Stromal cell of bone marrow (primary cell): ENCODE measurements around the gene KIAA1549.

Experiments
- DNase-seq: peaks from one replicate; pipeline ENCODE4 v3.0.0-alpha.2; 2012; ENCODE audit warnings: low read depth

The KIAA1549 gene

DNA sequence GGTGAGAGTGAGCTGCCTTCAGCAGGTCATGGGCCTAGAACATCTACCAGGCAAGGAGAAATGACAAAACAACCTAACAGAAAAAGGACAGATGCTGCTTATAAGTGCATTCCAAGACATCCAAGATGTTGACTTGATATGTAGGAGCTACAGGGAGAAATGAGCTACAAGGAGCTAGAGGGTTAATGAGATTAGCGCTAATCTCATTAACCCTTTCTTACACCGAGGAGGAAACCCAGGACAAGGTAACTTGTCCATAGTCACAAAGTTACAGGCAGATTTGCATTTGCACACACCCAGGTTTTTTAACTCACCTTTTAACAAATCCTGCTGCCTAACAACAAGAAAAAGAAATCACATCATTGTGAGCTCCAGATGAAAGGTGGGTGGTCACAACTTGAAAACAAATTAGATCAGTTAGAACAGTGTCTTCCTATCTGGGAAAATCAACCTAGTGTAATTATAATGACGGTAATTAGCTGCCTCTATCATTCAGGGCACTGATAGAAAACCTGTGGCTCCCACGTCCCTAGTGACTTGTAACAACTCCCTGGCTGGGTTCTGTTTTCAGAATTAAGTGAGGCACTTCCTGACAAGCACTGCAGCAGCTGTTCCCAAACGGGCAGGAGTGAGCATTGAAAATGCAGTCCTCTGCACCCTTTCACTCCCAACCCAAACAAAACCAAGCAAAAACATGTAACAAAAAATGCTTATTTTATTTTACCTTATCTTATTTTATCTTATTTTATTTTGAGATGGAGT is 5.7 kb downstream of the KIAA1549 start:
- no peak for DNase-seq

DNA sequence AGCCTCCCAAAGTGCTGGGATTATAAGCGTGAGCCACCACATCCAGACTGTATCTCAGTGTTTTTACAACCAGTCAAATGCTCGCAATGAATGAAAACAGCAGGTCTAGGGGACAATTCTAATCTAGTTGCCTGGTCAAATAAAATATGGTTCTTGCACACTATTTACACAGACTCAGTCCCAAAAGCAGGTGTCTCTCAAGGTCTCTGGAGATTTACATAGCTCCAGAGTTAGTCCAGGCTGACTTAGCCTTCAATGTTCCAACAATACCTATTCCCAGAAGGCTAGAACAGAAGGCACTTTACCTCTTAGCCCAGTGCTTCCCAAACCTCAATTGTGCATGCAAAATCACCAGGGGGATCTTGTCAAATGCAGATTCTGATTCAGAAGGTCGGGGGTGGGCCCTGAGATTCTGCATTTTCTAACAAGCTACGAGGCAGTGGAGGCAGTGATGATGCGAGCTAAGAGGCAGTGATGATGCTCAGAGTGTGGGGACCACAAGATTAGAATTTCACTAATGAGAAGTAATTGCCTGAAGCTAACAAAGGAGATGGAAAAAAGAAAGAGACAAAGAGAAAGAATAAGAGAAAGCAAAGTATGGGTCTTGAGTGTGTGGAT is 6.4 kb downstream of the KIAA1549 start:
- no peak for DNase-seq

DNA sequence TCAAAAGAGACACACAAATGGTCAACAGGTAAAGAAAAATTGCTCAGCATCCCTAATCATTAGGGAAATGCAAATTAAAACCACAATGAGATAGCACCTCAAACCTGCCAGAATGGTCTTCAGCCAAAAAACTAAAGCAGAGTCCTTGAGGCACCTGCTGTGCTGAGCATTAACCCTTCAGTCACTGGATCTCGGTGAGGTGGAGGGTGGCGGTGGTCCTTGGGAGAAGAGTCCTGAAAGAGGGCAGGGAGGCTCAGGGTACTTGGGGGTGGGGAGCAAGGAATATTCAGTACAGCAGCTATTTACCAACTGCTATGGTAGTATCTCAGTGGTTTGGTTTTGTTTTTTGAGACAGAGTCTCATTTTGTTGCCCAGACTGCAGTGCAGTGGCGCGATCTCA is 7.1 kb downstream of the KIAA1549 start:
- DNase-seq, result no peak

DNA sequence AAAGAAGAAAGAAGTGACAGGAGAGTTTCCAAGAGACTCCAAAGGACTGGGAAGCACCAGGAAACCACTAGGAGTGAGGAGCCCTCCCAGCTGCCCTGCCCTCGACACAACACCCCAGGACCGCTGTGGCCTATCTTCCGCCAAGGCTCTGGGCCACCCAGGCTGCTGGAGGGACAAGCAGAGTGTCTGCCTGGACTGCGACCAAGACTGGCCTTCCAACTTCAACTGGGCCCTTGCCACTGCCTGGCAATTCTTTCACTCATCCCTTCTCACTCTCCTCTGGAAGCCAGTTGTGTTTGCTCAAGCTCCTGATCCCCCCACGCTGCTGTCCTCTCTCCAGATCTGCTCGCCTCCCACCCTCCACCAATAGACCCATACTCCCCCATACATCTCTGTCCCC is 10.2 kb downstream of the KIAA1549 start:
- DNase-seq, result no peak

DNA sequence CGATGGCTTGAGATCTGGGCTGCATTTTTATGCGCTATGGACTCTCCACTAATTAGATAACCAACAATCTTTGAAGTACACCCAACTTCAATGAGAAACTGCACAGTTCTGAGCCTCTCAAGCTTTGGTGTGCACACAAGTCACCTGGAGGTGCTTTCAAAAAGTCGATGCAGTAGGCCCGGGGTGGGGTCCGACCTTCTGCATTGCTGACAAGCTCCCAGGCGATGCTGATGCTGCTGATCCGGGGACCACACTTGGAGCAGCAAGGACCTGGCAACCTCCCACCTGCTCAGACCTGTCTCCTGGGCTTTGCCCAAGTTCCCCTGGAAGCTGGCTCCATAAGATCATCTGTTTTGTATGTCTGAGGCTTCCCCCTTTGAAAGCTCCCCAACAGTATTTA is 10.7 kb downstream of the KIAA1549 start:
- no peak for DNase-seq

DNA sequence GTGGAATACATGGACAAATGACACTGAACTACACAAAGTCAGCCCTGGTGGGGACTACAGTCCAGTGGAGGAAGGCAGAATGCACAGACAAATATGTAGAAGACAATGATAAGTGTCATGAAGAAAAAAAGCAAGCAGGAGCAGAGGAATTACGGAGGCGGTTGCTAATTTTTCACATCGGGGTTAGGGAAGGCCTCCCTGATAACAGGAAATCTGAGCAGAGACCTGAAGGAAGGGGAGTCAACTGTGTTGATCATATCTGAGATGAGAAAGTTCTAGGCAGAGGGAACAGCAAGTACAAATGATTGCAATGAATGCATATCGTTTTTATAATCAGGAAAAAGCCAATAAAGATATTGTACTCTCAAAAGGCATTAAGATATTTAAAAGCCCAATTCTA is 14.0 kb downstream of the KIAA1549 start:
- DNase-seq, result no peak

DNA sequence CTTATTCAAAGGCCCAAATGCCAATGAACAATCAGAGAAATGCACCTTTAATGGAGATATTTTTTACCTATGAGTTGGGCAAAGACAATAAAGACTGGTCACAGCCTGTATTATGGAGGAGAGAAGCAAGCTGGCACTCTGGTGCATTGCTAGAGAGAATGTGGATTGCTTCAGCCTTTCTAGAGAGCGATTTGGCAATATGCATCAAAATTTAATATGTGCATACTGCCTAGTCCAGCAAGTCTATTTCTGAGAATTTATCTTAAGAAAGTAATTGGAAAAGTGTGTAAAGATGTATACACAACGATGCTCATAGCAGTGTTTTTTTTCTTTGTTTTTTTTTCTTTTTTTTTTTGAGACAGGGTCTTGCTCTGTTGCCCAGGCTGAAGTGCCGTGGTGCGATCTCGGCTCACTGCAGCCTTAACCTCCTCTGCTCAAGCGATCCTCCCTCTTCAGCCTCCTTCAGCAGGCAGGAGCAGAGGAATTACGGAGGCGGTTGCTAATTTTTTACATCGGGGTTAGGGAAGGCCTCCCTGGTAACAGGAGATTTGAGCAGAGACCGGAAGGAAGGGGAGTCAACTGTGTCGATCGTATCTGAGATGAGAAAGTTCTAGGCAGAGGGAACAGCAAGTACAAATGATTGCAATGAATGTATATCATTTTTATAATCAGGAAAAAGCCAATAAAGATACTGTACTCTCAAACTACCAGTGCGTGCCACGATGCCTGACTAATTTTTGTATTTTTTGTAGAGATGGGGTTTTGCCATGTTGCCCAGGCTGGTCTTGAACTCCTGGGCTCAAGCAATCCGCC is 16.4 kb downstream of the KIAA1549 start:
- no peak for DNase-seq

DNA sequence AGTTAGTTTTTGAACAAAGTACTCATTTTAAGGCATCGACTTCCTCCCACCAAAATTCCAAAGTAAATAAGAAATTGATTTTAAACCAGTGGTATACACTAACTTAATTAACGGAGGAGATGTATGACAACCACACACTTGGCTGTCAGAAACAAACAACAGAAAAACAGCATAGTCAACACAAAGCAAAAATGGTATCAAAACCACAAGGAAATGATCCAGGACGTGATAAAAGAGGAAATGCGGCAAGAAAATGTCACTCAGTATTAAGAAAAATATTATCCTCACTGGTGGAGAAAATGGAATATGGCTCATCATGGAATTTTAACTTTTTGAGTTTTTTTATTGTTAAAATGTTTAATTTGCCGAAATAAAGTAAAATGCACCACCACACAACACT is 17.5 kb downstream of the KIAA1549 start:
- DNase-seq, result no peak

DNA sequence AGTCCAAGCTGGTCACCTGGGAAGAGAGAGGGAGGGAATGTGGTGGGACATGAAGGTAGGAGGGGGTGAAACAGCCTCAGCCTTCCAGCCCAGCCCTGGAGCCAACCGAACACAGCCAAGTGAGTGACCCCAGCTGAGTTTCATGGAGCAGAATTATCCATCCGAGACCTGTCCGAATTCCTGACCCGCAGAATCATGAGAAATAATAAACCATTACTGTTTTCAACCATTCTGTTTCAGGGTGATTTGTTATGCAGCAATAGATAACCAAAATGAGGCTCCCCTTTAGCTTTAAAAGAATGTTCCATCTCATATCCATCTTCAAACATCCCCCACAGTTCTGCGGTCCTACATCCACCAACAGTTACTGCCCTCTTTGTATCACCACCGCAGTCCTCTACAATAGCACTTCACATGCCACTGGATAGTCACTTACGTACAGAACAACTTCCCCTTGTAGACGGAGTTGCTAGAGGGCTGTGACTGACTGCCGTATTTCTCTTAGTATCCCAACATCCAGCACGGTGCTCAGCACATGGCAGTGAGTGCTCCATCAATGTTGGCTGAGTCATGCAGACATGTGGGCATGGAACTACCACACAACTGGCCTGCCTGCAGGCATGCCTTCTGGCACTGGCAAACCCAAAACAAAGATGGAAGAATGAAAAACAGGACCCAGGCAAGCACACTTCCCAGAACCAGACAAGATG is 18.5 kb downstream of the KIAA1549 start:
- DNase-seq, result no peak

DNA sequence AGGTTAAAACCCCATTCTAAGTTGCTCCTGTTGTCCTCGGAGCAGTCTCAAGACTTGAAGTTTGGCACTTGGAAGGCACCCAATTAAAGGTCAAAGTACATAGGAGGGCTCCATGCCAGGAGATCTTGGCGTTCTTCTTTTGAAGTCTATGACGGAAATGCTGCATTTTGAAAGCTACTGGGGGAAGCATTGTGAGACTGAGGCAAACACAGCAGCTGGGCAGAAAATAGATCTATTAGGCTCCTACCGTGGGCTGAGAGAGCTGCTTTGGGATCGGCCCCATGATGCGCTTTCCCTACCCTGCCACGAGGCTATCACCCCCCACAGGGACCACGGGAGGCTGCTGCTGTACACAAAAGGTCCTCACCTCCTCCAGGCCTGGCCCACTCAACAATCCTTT is 20.0 kb downstream of the KIAA1549 start:
- no peak for DNase-seq

DNA sequence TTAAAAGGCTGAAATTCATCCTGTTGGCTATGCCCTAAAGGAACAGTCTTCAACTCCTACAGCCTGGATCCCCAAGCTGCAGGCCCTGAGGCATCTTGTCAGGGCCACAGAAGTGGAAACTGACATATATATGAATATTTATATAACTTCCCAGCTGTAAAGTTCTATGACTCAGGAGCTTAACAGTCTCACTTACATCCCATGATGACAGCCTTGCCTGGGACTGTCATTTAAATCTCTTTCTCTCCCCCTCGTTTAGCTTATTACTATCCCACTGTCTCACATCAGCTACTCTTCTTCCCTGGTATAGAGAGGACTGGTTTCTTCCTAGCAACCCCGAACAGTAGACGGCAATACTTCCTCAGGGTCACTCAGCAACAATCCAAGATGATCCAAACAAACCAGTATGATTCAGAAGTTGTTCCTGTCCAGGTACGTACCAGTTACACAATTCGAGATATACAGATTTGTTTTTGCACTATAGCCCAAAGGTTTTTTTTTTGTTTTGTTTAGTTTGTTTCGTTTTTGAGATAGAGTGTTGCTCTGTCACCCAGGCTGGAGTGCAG is 22.7 kb downstream of the KIAA1549 start:
- no peak for DNase-seq

DNA sequence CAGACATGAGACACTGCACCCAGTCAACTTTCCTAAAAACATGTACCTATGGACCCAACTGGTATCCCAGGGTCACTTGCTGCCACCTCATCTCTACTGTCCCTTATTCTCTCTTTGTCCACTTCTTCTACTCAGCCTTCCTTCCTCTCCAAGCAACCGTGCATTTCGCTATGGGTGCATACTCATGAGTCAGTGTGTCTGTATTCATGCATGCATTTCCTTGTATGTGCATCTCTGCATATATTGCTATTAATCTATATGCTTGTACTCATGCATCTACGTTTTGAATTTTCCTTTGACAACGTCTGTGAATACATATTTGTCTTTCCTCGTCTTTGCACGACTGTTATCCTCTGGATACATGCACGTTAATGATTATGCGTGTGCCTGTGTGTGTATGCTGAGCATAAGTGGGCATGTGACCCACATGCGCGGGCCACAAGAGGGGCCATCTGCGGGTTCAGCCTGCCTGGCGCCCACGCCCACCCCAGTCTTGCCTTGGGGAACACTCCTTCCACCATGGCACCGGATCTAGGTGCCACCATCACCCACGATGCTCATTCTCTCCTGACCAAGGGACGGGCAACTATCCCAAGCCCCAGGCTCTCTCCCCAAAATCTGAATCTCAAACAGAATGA is 23.3 kb downstream of the KIAA1549 start:
- no peak for DNase-seq

DNA sequence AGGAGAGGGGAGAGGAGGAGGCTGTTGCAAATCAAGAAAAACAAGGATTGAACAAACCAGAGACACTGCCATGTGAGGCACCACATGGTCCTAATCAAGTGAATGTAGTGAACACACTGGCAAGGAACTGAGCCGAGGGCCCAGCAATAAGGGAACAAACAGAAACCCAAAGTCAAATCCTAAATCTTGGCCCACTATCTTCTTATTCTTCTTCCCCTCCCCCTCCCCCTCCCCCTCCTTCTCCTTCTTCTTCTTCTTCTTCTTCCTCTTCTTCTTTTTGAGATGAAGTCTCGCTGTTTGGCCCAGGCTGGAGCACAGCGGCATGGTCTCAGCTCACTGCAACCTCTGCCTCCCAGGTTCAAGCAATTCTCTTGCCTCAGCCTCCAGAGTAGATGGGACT is 24.0 kb downstream of the KIAA1549 start:
- DNase-seq, result no peak

DNA sequence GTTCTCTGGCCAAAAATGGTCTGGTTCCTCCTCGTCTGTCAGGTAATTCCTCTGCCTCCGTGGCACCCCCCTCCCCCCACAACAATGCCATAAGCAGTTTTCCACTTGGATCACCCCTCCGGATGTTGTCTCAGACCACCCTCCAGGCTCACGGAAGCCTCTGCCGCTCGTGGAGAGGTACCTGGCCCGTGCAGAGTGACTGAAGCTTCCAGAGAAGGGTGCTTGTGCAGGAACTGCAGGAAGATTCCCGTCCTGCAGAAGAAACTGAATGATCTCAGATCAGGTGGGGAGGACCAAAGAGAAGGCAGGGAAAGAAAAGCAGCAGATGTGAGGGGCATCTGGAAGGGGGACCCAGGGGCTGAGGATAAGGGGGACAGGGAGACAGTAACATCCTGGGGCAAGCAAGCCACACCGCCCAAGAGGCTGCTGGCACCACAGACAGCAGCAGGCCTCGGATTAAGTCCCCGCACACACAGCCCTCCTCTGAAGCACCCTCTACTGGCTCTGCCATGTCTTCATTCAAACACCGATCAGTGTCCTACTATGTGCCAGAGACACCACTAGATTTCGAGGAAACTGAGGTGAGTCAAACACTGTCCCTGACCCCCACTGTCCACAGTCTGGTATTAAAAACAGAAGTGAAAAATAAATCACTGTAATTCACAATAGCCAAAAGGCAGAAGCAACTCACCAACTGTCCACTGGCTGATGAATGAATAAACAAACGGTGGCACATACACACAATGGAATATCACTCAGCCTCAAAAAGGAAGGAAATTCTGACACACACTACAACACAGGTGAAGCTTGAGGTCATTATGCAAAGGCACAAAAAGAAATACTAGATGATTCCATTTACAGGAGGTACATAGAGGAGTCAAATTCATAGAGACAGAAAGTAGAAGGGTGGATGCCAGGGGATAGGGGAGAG is 26.4 kb downstream of the KIAA1549 start:
- DNase-seq, result no peak

DNA sequence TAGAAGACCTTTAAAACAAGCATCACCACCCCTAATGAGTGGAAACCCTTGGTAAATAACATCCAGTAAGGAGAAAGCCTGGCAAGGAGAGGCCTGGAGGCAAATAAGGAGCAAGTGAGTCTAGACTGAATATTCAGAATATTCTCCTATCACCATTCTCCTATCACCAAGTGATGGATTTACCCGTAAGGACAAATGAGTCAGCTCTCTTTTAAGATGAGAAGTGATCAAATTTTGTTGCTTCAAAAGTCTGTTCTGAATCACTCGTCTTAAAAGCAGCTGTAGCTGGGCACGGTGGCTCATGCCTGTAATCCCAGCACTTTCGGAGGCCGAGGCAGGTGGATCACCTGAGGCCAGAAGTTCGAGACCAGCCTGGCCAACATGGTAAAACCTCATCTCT is 28.4 kb downstream of the KIAA1549 start:
- DNase-seq, result no peak

DNA sequence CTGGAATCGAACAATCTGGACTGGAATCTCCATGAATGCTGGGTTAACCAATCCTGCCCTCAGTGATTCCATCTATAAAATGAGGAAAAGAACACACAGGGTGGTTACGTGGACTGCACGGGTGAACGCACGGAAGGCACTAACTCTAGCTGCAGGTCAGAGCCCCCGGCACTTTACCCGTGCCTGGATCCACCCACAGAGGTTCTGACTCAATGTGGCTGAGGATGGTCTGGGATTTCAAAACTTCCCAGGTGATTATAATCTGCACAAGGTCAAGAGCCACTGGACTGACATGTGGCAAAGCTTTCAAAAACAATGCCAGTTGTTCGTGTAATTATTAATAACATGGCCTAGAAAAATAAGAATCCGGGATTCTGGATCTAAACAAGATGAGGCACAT is 29.2 kb downstream of the KIAA1549 start:
- DNase-seq, result no peak

DNA sequence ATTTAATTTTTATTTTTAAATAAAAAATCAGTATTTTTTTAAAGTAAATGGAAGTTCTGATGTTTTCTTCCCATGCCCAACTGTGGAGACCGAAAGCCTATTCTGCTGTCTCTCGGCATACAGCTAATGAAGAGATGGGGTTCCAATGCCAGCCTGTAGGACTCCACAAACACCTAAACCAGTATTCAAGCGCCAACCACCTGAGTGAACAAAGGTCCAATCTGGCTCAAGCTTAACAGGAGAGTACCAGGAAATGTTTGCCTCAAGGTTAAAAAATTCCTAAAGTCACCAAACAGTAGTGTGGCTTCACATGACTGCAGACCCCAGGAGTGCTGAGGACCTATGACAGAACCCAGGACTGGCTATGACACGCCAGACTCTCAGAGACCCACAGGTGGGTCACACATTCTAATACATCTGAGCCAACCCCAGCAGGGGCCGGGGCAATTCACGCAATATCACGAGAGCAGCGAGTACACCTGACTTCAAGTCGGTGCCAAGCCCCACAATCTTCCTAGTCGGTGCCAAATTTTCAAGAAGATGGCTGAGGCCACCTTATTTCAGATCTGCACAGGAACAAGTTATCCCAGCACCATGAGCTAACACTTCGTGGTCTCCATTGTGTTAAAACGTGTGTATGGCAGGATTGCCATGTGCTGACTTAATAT is 31.6 kb downstream of the KIAA1549 start:
- no peak for DNase-seq

DNA sequence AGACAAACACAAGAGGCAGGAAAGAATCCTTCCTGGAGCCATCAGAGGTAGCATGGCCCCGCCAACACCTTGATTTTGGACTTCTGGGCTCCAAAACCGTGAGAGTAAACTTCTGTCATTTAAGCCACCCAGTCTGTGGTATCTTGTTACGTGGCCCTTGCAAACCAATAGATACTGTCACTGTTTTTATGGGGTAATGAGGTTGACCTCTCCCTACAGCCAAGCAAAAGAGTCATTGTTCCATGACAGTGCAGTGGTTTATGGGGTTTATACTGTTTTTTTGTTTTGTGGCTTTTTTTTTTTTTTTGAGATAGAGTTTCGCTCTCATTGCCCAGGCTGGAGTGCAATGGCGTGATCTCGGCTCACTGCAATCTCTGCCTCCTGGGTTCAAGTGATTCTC is 32.8 kb downstream of the KIAA1549 start:
- DNase-seq, result no peak

DNA sequence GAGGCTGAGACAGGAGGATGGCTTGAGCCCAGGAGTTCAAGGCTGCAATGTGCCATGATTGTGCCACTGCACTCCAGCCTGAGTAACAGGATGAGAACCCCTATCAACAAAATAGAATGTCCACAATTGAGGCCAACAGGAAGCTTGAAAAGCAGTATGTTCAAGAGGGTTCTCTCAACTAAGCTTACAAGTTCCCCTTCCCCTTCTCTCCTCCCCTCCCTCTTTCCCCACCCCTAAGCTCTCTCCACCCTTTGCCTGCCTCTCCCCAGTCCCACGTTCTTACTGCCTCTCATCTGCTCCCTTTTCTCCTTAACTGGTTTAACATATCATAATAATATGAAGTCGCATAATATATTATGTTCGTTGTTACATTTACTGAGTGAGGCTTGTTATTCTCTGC is 35.4 kb downstream of the KIAA1549 start:
- DNase-seq, result no peak

DNA sequence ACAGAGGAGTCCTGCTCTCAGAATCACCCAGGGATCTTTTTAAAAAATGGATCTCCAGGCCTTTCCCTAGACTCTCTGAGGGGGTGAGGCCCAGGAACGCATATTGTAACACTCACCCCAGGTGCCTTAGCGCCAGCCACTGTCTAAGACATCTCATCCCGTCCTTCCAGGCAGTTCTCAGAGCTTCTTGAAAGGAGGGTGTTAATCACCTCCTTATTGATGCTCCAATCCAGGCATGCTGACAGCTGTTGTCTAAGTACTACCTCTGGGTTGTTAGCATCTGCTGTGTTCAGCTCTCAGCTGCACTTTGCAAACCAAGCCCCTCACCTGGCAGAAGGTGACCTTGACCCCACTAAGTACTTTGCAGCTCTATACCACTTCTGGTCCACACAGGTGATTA is 36.0 kb downstream of the KIAA1549 start:
- DNase-seq, result no peak
